ENCODE results near the gene P4HA2. TPM values are rescaled to one million over a fixed set of nuclear protein-coding genes. Genes with fewer than 3 reads are reported as not detected.
"Not testable (repeated sequence)": the region's sequence is repeated elsewhere in the genome, so short reads cannot be mapped to it uniquely, and the experiment has no call there.

Gene P4HA2
- total RNA-seq, 3 donors from 2014 or later: 0.86 to 3.5 (median 1.3) TPM

GRCh38 chr5:132150565-132150964 is 77.1 kb downstream of the P4HA2 start:
- Mint-ChIP-seq H3K4me1 (ENCODE audit: low read depth) (no peaks in the 10 kb centered on the region), H3K4me3 (no peak overlapping the region), H3K9me3 (peaks cover 15% of the 10 kb centered on the region), H3K27me3 (ENCODE audit: low read depth) (peaks cover 5% of the 10 kb centered on the region), H3K36me3 (ENCODE audit: insufficient read depth) (peaks cover 7% of the 10 kb centered on the region)
- ATAC-seq (no peak), DNase-seq (no peak)

GRCh38 chr5:132147663-132148062 is 80.0 kb downstream of the P4HA2 start:
- Mint-ChIP-seq H3K4me1 (ENCODE audit: low read depth) (no peaks in the 10 kb centered on the region), H3K9me3 (peaks cover 18% of the 10 kb centered on the region), H3K27me3 (ENCODE audit: low read depth) (no peaks in the 10 kb centered on the region), H3K36me3 (ENCODE audit: insufficient read depth) (peaks cover 1% of the 10 kb centered on the region), H3K4me3 (no peak overlapping the region)
- ATAC-seq (no peak), DNase-seq (no peak)

GRCh38 chr5:132145326-132145725 is 82.3 kb downstream of the P4HA2 start:
- H3K4me1 Mint-ChIP-seq (ENCODE audit: low read depth): not testable (repeated sequence)

DNA sequence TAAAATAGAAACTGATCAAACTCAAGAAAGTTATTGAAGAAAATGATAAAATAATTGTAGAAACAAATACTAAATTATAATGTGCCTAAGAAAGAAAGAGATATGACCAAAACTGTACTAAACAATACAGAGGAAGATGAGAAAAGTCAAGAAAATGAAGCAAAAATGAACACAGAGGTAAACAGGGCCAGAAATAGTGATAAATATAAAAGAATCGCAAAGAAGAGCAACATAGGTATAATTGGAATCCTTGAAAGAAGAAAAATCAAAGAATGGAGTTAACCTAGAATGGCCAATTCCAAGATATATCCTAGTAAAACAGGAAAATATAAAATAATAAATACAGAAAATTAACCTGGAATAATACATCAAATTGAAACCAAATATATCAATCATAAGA is 84.5 kb downstream of the P4HA2 start:
- H3K9me3 Mint-ChIP-seq: peaks cover 31% of the 10 kb centered on the region
- H3K4me1 Mint-ChIP-seq (ENCODE audit: low read depth): no peaks in the 10 kb centered on the region
- peaks cover 3% of the 10 kb centered on the region for H3K27me3 Mint-ChIP-seq (ENCODE audit: low read depth)
- H3K4me3 Mint-ChIP-seq: no peak overlapping the region
- H3K36me3 Mint-ChIP-seq (ENCODE audit: insufficient read depth): peaks cover 3% of the 10 kb centered on the region
- ATAC-seq (no peak), DNase-seq (no peak)

More at GRCh38 chr5:132145326-132145725, 82.3 kb downstream of the P4HA2 start:
- H3K27me3 Mint-ChIP-seq (ENCODE audit: low read depth); ATAC-seq; H3K36me3 Mint-ChIP-seq (ENCODE audit: insufficient read depth); H3K4me3 Mint-ChIP-seq; DNase-seq: not testable (repeated sequence)
- H3K9me3 Mint-ChIP-seq: peaks cover 26% of the 10 kb centered on the region

DNA sequence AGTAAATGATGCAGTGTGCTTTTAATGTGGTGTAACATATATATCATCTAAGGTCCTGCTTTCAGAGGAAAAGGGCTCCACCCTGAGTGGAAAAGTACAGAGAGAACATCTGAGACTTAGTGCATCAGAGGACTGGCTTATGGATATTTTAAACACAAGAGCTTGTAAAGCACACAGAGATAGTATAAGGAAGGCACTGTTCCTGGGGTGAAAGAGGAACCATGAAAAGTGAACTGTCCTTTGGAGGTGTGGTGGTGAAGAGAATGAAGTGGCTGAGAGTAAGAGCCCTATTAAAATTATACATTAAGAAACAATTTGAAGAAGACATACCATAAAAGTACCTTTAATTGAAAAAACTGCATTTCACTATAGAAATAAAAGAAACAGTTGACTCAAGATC is 85.2 kb downstream of the P4HA2 start:
- ATAC-seq: no peak
- H3K36me3 Mint-ChIP-seq (ENCODE audit: insufficient read depth): peaks cover 3% of the 10 kb centered on the region
- H3K4me1 Mint-ChIP-seq (ENCODE audit: low read depth): no peaks in the 10 kb centered on the region
- DNase-seq: no peak
- peaks cover 31% of the 10 kb centered on the region for H3K9me3 Mint-ChIP-seq
- H3K27me3 Mint-ChIP-seq (ENCODE audit: low read depth): peaks cover 3% of the 10 kb centered on the region
- H3K4me3 Mint-ChIP-seq: no peak overlapping the region

Other genes with a start within 250 kb of the P4HA2 start
- 10 to 100 TPM; 25.0 to 38.0 (median 27.1) TPM for gene ACSL6, start 216.2 kb downstream of the P4HA2 start, total RNA-seq
- gene IL3, start 167.2 kb downstream of the P4HA2 start, total RNA-seq: 100 to 1,000 TPM in 2 of 3 donors, 10 to 100 TPM in 1; 94.6 to 152 (median 138) TPM
- gene CSF2, start 154.1 kb downstream of the P4HA2 start, total RNA-seq: 100 to 1,000 TPM; 130 to 283 (median 277) TPM
- under 1 TPM; 0.32 to 0.43 (median 0.35) TPM for gene PDLIM4, start 29.8 kb upstream of the P4HA2 start, total RNA-seq
- 1 to 10 TPM; 1.4 to 2.8 (median 1.8) TPM for gene SLC22A4, start 66.5 kb upstream of the P4HA2 start, total RNA-seq
- gene SLC22A5, start 141.9 kb upstream of the P4HA2 start, total RNA-seq: 1 to 10 TPM; 4.4 to 6.3 (median 5.7) TPM